ENCODE results near the gene UCP3. TPM values are rescaled to one million over a fixed set of nuclear protein-coding genes. Genes with fewer than 3 reads are reported as not detected.

UCP3 gene
- total and polyA plus RNA-seq, 2 donors (not counting 1 experiment from before 2014, with no cell fraction given): 8.9 to 11.0 TPM

DNA sequence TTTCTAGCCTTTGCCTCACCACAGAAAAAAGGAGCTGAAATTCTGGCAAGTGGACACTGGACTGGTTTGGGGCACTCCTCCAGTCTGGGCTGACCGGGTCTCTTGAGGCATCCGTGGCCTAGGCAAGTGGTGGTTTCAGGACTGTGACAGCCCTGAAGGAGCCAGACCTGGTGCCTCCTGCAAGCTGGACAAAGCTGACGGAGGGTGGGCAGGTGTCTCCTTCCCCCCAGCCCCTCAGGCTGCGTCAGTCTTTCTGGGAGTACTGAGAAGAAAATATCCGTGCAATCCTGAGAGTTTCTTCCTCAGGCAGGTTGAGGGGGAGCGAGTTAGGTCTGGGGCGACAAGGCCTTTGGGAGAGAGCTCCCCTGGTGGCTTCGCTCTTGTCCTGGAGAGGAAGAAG is 4.3 kb upstream of the UCP3 start:
- Histone ChIP-seq H2AFZ (ENCODE audit: insufficient read depth, low read depth, low read length, poor library complexity, severe bottlenecking) (no peak overlapping the region), H3K4me3 (ENCODE audit: control extremely low read depth in 1 of 5, extremely low read depth in 1 of 5, insufficient read depth in 1 of 5, low read depth in 2 of 5, low read length in 4 of 5) (no peak overlapping the region), H3K9me3 (ENCODE audit: control extremely low read depth in 1 of 3, control insufficient read depth in 2 of 3, insufficient read depth in 1 of 3, low read length in 2 of 3) (no peaks in the 10 kb centered on the region), H3K4me2 (replicated peaks; ENCODE audit: low read depth, low read length, poor library complexity, severe bottlenecking) (peak overlapping the region; percentile 1), H3K9ac (ENCODE audit: low read length) (no peak overlapping the region), H3K27me3 (replicated peaks in 1 of 4; ENCODE audit: control extremely low read depth in 1 of 4, control insufficient read depth in 3 of 4, insufficient read depth in 4 of 4, low read length in 3 of 4) (no peaks in the 10 kb centered on the region), H3K79me2 (ENCODE audit: control insufficient read depth, insufficient read depth, low read length) (peaks cover 7% of the 10 kb centered on the region), H3K36me3 (replicated peaks in 1 of 2; ENCODE audit: control extremely low read depth in 1 of 2, control insufficient read depth in 1 of 2, extremely low read depth in 1 of 2, insufficient read depth in 2 of 2, low read length in 1 of 2) (peaks cover 0 to 12% of the 10 kb centered on the region in 2 experiments), H4K20me1 (ENCODE audit: control insufficient read depth, insufficient read depth, low read length, poor library complexity, severe bottlenecking) (no peaks in the 10 kb centered on the region), H3K4me1 (ENCODE audit: control insufficient read depth in 2 of 2, insufficient read depth in 2 of 2, low read length in 2 of 2) (peaks cover 63 to 67% of the 10 kb centered on the region in 2 donors), H3K27ac (ENCODE audit: low read length in 2 of 2) (peak overlapping the region in 1 of 2 donors; percentile 90)
- CTCF ChIA-PET: interaction anchor here (0.7 to 1.8 kb wide), 4 partner anchors 18 to 49 kb away, joined by 3 to 4 read pairs (median 4); no protein-coding TSS in a partner anchor
- no peak for TF ChIP-seq EZH2 (IDR thresholded peaks at IDR 0.05; ENCODE audit: borderline replicate concordance, insufficient read depth, low read depth, low read length, poor library complexity, severe bottlenecking)
- TF ChIP-seq, protein P1, sequence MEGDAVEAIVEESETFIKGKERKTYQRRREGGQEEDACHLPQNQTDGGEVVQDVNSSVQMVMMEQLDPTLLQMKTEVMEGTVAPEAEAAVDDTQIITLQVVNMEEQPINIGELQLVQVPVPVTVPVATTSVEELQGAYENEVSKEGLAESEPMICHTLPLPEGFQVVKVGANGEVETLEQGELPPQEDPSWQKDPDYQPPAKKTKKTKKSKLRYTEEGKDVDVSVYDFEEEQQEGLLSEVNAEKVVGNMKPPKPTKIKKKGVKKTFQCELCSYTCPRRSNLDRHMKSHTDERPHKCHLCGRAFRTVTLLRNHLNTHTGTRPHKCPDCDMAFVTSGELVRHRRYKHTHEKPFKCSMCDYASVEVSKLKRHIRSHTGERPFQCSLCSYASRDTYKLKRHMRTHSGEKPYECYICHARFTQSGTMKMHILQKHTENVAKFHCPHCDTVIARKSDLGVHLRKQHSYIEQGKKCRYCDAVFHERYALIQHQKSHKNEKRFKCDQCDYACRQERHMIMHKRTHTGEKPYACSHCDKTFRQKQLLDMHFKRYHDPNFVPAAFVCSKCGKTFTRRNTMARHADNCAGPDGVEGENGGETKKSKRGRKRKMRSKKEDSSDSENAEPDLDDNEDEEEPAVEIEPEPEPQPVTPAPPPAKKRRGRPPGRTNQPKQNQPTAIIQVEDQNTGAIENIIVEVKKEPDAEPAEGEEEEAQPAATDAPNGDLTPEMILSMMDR (IDR thresholded peaks at IDR 0.05): no peak
- peak overlapping the region; percentile 19 for H3K4me3 Mint-ChIP-seq
- peak overlapping the region; percentile 97 for H3K27ac Mint-ChIP-seq
- no peak for ATAC-seq (ENCODE audit: low read depth)
- H3K9me3 Mint-ChIP-seq (ENCODE audit: insufficient read depth): no peaks in the 10 kb centered on the region
- POLR2A ChIA-PET: interaction anchor here (0.6 to 2.1 kb wide), 4 partner anchors 8 to 31 kb away, joined by 4 to 10 read pairs (median 5); partner anchors contain the start of gene UCP2
- WGBS (ENCODE audit: insufficient coverage): 99% methylated on average over 5 of the region's 8 CpGs
- H3K4me1 Mint-ChIP-seq: peaks cover 72% of the 10 kb centered on the region
- DNase-seq: no peak
- H3K27me3 Mint-ChIP-seq: no peaks in the 10 kb centered on the region
- intact Hi-C loops (cut with micrococcal nuclease): no loop called here

DNA sequence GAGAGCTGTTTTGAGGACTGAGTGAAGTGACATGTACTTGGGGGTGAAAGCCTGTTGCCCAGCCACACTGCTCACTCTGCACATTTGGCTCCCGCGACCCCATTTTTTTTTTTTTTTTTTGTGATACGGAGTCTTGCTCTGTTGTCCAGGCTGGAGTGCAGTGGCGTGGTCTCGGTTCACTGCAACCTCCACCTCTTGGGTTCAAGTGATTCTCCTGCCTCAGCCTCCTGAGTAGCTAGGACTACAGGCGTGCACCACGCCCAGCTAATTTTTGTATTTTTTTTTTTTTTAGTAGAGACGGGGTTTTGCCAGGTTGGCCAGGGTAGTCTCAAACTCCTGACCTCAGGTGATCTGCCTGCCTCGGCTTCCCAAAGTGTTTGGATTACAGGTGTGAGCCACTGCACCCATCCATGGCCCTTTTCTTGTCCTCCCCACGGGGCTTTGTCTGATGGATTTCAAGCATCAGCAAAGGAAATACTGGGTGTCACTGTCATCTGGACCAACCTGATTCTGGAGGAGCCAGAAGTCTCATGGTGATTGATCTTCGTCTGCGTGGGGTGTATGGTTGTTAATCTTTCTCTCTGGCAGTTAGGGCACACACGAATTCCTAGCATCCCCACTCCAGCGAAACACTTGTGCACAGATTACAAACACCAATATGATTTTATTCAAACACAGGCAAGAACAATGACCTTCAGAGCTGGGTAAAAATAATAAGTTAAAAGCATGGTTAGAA is 3.4 kb upstream of the UCP3 start:
- no peaks in the 10 kb centered on the region for H4K20me1 ChIP-seq (ENCODE audit: control insufficient read depth, insufficient read depth, low read length, poor library complexity, severe bottlenecking)
- intact Hi-C loops (cut with micrococcal nuclease): no loop called here
- Mint-ChIP-seq H3K27ac (peak overlapping the region; percentile 97), H3K9me3 (ENCODE audit: insufficient read depth) (no peaks in the 10 kb centered on the region), H3K27me3 (no peaks in the 10 kb centered on the region), H3K4me3 (peak overlapping the region; percentile 73), H3K4me1 (peaks cover 72% of the 10 kb centered on the region)
- H3K27ac ChIP-seq (ENCODE audit: low read length in 2 of 2): peak overlapping the region; percentile 72 to 90
- ChIA-PET POLR2A (interaction anchor here (0.6 to 2.7 kb wide), 10 partner anchors 9 to 244 kb away, joined by 3 to 56 read pairs (median 6); partner anchors contain the start of gene UCP2), CTCF (interaction anchor here (0.7 to 2.6 kb wide), 10 partner anchors 8 to 48 kb away, joined by 3 to 12 read pairs (median 4); no protein-coding TSS in a partner anchor)
- H3K9me3 ChIP-seq (ENCODE audit: control extremely low read depth in 1 of 3, control insufficient read depth in 2 of 3, insufficient read depth in 1 of 3, low read length in 2 of 3): no peaks in the 10 kb centered on the region
- peaks cover 0 to 10% of the 10 kb centered on the region in 2 experiments for H3K36me3 ChIP-seq (replicated peaks in 1 of 2; ENCODE audit: control extremely low read depth in 1 of 2, control insufficient read depth in 1 of 2, extremely low read depth in 1 of 2, insufficient read depth in 2 of 2, low read length in 1 of 2)
- DNase-seq: no peak
- peak overlapping the region; percentile 55 for H3K4me2 ChIP-seq (replicated peaks; ENCODE audit: low read depth, low read length, poor library complexity, severe bottlenecking)
- 88% methylated on average over 3 of the region's 14 CpGs for WGBS (ENCODE audit: insufficient coverage)
- TF ChIP-seq, protein P1 (IDR thresholded peaks at IDR 0.05): no peak
- no peak for TF ChIP-seq EZH2 (IDR thresholded peaks at IDR 0.05; ENCODE audit: borderline replicate concordance, insufficient read depth, low read depth, low read length, poor library complexity, severe bottlenecking)
- peaks cover 7% of the 10 kb centered on the region for H3K79me2 ChIP-seq (ENCODE audit: control insufficient read depth, insufficient read depth, low read length)
- H3K4me3 ChIP-seq (ENCODE audit: control extremely low read depth in 1 of 5, extremely low read depth in 1 of 5, insufficient read depth in 1 of 5, low read depth in 2 of 5, low read length in 4 of 5): peak overlapping the region in 1 of 5 experiments; percentile 1
- no peak overlapping the region for H2AFZ ChIP-seq (ENCODE audit: insufficient read depth, low read depth, low read length, poor library complexity, severe bottlenecking)
- peaks cover 63 to 67% of the 10 kb centered on the region in 2 donors for H3K4me1 ChIP-seq (ENCODE audit: control insufficient read depth in 2 of 2, insufficient read depth in 2 of 2, low read length in 2 of 2)
- peak overlapping the region; percentile 40 for H3K9ac ChIP-seq (ENCODE audit: low read length)
- no peaks in the 10 kb centered on the region for H3K27me3 ChIP-seq (replicated peaks in 1 of 4; ENCODE audit: control extremely low read depth in 1 of 4, control insufficient read depth in 3 of 4, insufficient read depth in 4 of 4, low read length in 3 of 4)
- ATAC-seq (ENCODE audit: low read depth): peak; percentile 1

Data from B cell (primary cell).